GM20431 (cell line): ENCODE data around the gene NEK9.
"Not testable (repeated sequence)": the region's sequence is repeated elsewhere in the genome, so short reads cannot be mapped to it uniquely, and the experiment has no call there.

Source experiments
- in situ Hi-C: fragments of 300-500 bp; cut with MseI, MboI; formaldehyde crosslinking; loops from one replicate; pipeline ENCODE4 v1.15.0; 2020; ENCODE audit warnings: low sequenced_read_pairs; ENCODE audit not compliant: unreplicated experiment

NEK9 gene

GRCh38 chr14:75070383-75070782, 56.5 kb downstream of the NEK9 start:
- in situ Hi-C loops: no loop called here

- in situ Hi-C loops: no loop called here
Observed at GRCh38 chr14:75069811-75070145, 57.1 kb downstream of the NEK9 start.

- in situ Hi-C loops: no loop called here
Observed at GRCh38 chr14:75069121-75069810, 57.6 kb downstream of the NEK9 start, which contains the start of gene ZC2HC1C. ZC2HC1C (plus strand) TSS chr14:75069641; CDS start chr14:75070574, 933 bp downstream.

- in situ Hi-C loops: no loop called here
Observed at GRCh38 chr14:75068294-75069120, 58.3 kb downstream of the NEK9 start.

DNA sequence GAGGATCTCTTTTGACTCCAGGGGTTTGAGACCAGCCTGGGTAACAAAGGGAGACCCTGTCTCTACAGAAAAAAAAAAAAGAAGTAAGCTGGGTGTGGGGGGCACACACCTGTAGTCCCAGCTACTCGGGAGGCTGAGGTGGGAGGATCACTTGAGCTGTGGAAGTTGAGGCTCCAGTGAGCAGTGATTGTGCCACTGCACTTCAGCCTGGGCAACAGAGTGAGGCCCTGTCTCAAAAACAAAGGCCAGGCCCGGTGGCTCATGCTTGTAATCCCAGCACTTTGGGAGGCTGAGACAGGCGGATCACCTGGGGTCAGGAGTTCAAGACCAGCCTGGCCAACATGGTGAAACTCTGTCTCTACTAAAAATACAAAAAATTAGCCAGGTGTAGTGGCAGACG, 59.1 kb downstream of the NEK9 start:
- in situ Hi-C loops: not testable (repeated sequence)

- in situ Hi-C loops: no loop called here
Observed at GRCh38 chr14:75067212-75067611, 59.6 kb downstream of the NEK9 start.

DNA sequence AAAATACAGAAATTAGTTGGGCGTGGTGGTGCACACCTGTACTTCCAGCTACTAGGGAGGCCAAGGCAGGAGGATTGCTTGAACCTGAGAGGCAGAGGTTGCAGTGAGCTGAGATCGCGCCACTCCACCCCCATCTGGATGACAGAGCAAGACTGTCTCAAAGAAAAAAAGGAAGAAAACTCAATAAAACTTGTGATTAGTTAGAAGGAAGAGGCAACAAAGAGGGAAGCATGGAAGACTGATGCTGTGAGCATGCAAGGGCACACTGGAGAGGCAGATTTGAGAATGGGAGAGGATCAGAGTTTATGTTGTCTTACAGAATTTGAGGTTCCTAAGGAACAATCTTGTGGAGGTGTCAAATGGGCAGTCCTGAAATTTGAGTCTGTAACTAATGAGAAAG, 60.2 kb downstream of the NEK9 start:
- in situ Hi-C loops: no loop called here

GRCh38 chr14:75064205-75064567, 62.7 kb downstream of the NEK9 start:
- in situ Hi-C loops: no loop called here

DNA sequence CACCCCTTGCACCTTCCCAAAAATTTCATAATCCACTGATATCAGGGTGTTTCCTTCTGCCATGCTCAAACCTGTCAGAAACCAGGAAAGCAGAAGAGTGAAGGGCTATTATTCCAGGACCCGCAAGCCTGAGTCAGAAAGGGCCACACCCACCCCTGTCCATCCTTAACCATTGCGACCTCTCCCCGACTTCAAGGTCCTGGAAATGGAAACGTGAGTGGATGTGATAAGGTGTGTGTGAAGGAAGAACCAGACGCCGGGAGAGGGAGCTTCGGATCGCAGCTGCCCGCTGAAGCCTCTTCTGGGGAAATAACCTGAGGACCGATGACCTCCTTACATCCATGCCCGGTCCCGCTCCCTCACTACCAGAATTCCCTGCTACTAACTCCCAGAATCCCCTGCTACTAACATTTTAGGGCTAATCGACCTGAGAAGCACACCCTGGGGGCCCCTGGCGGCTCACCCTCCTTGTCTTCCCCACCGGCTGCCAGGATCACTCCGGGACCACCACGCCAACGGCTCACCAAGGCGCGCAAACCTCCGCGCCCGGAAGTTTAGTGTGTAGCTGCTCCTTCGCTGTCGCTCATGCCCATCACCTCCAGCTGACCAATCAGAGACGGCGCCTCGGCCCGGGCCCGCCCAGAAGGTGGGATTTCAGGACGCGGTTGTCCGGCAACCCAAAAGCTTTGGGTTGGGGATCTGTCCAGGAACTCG, 63.2 kb downstream of the NEK9 start, which contains the start of gene ACYP1:
Gene ACYP1 (minus strand): TSS at position 534 of the 714 bp plus-strand sequence. CDS start 471 bp downstream, at position 63.
- in situ Hi-C loops: no loop called here

- in situ Hi-C loops: no loop called here
Observed at GRCh38 chr14:75063013-75063412, 63.8 kb downstream of the NEK9 start.

DNA sequence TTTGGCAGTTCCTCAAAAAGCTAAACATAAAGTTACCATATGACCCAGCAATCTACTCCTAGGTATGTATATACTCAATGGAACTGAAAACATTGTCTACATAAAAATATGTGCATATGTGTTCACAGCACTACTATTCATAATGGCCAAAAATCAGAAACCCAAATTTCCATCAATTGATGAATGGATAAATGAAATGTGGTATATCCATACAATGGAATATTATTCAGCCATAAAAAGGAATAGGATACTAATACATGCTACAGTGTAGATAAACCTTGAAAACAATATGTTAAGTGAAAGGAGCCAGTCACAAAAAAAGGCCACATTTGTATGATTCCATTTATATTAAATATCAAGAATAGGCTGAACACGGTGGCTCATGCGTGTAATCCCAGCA, 66.4 kb downstream of the NEK9 start:
- in situ Hi-C loops: no loop called here

GRCh38 chr14:75059642-75060041, 67.2 kb downstream of the NEK9 start:
- in situ Hi-C loops: no loop called here

DNA sequence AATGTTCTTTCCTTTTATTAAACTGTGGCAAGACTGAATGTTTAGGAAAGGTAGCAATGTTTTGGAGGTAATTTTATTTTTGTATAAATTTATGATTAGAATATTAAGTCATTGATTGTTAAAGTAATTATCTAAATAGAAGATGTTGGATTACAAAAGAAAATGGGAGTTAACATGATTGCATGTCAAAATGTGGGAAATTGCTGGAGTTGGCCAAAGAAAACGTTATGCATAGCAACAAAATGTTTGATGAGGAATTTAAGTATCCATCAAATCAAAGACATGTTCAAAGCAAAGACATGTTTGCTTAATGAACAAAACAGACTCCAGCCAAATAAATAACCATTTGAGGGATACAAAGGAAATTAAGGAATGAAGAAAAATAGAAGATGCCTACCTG, 72.4 kb downstream of the NEK9 start:
- in situ Hi-C loops: no loop called here

- in situ Hi-C loops: no loop called here
Observed at GRCh38 chr14:75053396-75054291, 73.2 kb downstream of the NEK9 start.

- in situ Hi-C loops: no loop called here
Observed at GRCh38 chr14:75051556-75051899, 75.3 kb downstream of the NEK9 start.

DNA sequence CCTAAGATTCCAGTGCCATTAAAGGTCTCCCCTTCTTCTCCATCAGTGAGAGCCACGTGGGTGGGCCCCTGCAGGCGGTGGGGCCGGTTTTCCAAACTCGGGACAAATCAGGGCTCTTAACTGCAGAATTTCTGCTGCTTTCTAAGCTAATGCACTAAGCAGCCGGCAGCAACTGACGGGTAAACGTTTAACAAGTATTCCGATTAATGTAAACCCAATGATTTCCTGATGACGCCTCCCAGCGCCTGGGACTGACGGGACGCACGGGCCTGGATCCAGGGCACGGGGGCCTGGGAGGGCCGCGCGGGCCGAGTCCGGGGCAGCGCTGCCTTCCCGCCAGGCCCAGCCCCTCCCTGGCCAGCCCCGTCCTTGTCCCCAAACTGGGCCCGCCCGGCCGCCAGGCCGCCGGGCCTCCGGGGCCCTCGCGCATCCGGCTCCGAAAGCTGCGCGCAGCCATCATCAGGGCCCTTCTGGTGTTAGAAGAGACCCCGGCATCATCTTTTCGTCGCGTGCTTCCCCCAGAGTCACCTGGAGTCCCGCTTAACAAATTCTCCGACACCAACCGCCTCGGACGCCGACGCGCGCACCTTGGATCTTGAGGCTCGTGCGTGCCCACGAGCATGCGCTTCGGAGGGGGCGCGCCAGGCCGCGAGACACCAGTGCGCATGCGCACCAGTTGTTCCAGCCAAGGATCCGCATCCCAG, 75.8 kb downstream of the NEK9 start, which contains the start of gene MLH3:
Gene MLH3 (minus strand): TSS at position 616 of the 704 bp plus-strand sequence. CDS start 1,812 bp downstream, outside the sequence.
- in situ Hi-C loops: no loop called here

- in situ Hi-C loops: no loop called here
Observed at GRCh38 chr14:75049731-75050201, 77.1 kb downstream of the NEK9 start.

GRCh38 chr14:75049136-75049535, 77.7 kb downstream of the NEK9 start:
- in situ Hi-C loops: no loop called here

DNA sequence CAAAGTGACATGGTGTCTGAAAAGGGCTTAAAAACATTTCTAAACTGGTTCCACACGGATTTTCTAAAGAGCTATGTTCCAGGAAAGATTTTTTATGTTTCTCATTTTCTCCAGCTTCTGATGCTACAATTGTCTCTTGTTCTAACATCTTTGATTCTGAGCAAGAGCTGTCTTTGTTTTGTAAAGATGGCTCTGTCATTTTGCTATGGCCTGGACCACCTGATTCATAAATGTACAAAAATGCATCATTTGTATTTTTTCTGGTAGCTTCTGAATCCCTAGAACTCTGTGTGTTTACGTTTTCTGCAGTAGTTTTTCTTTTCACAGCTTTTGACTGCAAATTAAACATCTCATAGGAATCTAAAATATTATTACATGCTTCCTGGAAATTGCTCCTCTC, 78.7 kb downstream of the NEK9 start:
- in situ Hi-C loops: no loop called here
